ENCODE measurements around the gene SLIT3.

SLIT3 gene

GRCh38 chr5:168803541-168803940 lies 497.4 kb downstream of the SLIT3 start:
- CTCF ChIA-PET, result no interaction called here
- DNase-seq (ENCODE audit: extremely low spot score), result no peak
- TF ChIP-seq FOXM1 (IDR thresholded peaks at IDR 0.05; ENCODE audit: borderline replicate concordance) (no peak), HDGF (IDR thresholded peaks at IDR 0.05; ENCODE audit: borderline replicate concordance) (no peak), ARNT (IDR thresholded peaks at IDR 0.05) (no peak)
- POLR2A ChIA-PET, result no interaction called here

DNA sequence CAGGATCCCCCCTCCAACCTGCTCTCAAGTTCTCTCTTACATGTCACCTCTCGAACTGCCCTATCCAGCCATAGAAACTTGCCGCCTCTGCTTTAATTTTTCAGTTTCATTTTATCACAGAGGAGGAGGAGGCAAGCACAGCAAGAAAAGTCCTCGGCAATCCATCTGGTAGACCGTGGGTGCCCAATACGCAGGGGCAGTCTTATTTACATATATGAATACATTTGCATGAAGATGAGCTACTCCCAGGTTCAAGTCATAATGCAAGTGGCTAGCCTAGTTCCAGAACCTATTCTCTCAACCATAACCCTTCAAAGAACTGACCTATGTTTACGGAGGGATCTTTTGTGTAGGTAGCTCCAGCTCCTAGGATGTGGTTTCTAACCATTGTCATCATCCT lies 498.6 kb downstream of the SLIT3 start:
- no peak for DNase-seq (ENCODE audit: extremely low spot score)
- CTCF ChIA-PET, result interaction anchor here (0.6 kb wide), 1 partner anchor 102 kb away, joined by 4 read pairs; no protein-coding TSS in a partner anchor
- no peak for TF ChIP-seq ZNF384 (IDR thresholded peaks at IDR 0.05)
- no peak for TF ChIP-seq SP1 (IDR thresholded peaks at IDR 0.05)
- POLR2A ChIA-PET, result no interaction called here

DNA sequence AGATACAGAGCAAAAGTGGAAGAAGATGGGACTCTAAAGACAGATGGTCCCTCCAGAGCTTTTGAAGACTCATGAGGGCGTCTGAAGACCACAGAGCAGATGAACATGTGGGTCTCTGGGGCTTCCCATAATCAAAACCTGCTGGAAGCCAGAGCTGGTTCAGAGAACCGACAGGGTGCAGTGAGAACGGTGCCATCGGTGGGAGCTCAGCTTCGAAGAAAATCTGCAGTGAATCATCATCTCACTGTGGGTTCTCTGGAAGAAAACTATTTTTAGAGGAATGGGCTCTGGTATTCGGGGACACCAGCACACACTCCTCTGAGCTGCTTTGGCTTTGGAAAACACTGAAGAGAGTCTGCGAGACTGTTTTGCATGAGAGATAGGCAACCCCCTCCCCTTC lies 499.4 kb downstream of the SLIT3 start:
- TF ChIP-seq HDGF (IDR thresholded peaks at IDR 0.05; ENCODE audit: borderline replicate concordance) (no peak), ELF4 (IDR thresholded peaks at IDR 0.05) (no peak), PKNOX1 (IDR thresholded peaks at IDR 0.05) (no peak), LEF1 (IDR thresholded peaks at IDR 0.05; ENCODE audit: borderline replicate concordance) (no peak), BHLHE40 (IDR thresholded peaks at IDR 0.05; ENCODE audit: borderline replicate concordance) (no peak), CTBP1 (IDR thresholded peaks at IDR 0.05; ENCODE audit: borderline replicate concordance) (no peak), SP1 (IDR thresholded peaks at IDR 0.05) (no peak), NFRKB (IDR thresholded peaks at IDR 0.05) (no peak), TARDBP (IDR thresholded peaks at IDR 0.05) (no peak), L3MBTL2 (conservative IDR thresholded peaks at IDR 0.05) (no peak)
- CTCF ChIA-PET, result no interaction called here
- no peak for DNase-seq (ENCODE audit: extremely low spot score)
- POLR2A ChIA-PET, result interaction anchor here (0.6 kb wide), 1 partner anchor 11 kb away, joined by 3 read pairs; no protein-coding TSS in a partner anchor

GRCh38 chr5:168800701-168801100 lies 500.2 kb downstream of the SLIT3 start:
- CTCF ChIA-PET, result no interaction called here
- no peak for DNase-seq (ENCODE audit: extremely low spot score)
- POLR2A ChIA-PET, result no interaction called here
- TF ChIP-seq SUZ12 (IDR thresholded peaks at IDR 0.05) (no peak), BHLHE40 (IDR thresholded peaks at IDR 0.05; ENCODE audit: borderline replicate concordance) (no peak), ELF4 (IDR thresholded peaks at IDR 0.05) (no peak), ZNF384 (IDR thresholded peaks at IDR 0.05) (no peak), SP1 (IDR thresholded peaks at IDR 0.05) (no peak), PKNOX1 (IDR thresholded peaks at IDR 0.05) (no peak), CTBP1 (IDR thresholded peaks at IDR 0.05; ENCODE audit: borderline replicate concordance) (no peak), FOXK2 (IDR thresholded peaks at IDR 0.05) (no peak), FOXM1 (IDR thresholded peaks at IDR 0.05; ENCODE audit: borderline replicate concordance) (no peak)

DNA sequence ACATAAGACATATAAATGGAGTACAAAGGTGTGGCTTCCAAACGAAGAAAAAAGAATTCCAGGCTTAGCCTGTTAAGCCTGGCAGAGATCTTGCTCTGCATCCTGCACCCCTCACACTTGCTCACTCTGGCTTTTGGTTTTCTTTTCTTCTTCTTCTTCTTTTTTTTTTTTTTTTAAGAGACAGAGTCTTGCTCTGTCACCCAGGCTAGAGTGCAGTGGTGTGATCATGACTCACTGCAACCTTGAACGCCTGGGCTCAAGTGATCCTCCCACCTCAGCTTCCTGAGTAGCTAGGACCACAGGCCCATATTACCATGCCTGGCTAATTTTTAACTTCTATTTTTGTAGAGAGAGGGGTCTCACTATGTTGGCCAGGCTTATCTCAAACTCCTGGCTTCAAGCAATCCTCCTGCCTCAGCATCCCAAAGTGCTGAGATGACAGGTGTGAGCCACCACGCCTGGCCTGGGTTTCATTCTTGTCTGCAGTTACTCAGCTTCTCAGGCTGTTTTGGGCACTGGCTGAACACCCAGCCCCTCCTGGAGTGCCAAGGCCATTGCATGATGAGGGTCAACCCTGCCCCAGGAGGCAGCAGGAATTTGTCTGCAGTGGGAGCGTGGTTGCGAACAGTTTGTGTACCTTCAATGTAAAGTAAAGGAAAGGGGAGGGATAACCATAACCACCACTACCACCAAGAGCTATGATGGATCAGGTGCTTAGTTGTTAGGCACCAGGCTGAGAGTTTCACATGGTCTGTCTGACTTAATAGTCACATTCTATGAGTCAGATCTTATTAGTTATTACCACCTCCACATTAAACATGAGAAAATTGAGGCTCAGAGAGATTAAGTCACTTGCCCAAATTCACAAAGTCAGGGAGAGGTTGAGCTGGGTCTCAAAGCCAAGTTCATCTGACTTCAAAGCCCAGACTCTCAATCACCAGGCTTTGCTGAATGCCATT lies 502.6 kb downstream of the SLIT3 start:
- CTCF ChIA-PET, result no interaction called here
- TF ChIP-seq CTBP1 (IDR thresholded peaks at IDR 0.05; ENCODE audit: borderline replicate concordance) (no peak), TARDBP (IDR thresholded peaks at IDR 0.05) (no peak), PKNOX1 (IDR thresholded peaks at IDR 0.05) (no peak), SP1 (IDR thresholded peaks at IDR 0.05) (no peak), L3MBTL2 (conservative IDR thresholded peaks at IDR 0.05) (no peak), HDGF (IDR thresholded peaks at IDR 0.05; ENCODE audit: borderline replicate concordance) (no peak), NFRKB (IDR thresholded peaks at IDR 0.05) (no peak), SUZ12 (IDR thresholded peaks at IDR 0.05) (no peak), FOXM1 (IDR thresholded peaks at IDR 0.05; ENCODE audit: borderline replicate concordance) (no peak), BHLHE40 (IDR thresholded peaks at IDR 0.05; ENCODE audit: borderline replicate concordance) (no peak), FOXA1 (IDR thresholded peaks at IDR 0.05) (no peak), FOXK2 (IDR thresholded peaks at IDR 0.05) (no peak), LEF1 (IDR thresholded peaks at IDR 0.05; ENCODE audit: borderline replicate concordance) (no peak), ARNT (IDR thresholded peaks at IDR 0.05) (no peak), ZNF384 (IDR thresholded peaks at IDR 0.05) (no peak), ELF4 (IDR thresholded peaks at IDR 0.05) (no peak)
- DNase-seq (ENCODE audit: extremely low spot score), result no peak
- POLR2A ChIA-PET, result no interaction called here

DNA sequence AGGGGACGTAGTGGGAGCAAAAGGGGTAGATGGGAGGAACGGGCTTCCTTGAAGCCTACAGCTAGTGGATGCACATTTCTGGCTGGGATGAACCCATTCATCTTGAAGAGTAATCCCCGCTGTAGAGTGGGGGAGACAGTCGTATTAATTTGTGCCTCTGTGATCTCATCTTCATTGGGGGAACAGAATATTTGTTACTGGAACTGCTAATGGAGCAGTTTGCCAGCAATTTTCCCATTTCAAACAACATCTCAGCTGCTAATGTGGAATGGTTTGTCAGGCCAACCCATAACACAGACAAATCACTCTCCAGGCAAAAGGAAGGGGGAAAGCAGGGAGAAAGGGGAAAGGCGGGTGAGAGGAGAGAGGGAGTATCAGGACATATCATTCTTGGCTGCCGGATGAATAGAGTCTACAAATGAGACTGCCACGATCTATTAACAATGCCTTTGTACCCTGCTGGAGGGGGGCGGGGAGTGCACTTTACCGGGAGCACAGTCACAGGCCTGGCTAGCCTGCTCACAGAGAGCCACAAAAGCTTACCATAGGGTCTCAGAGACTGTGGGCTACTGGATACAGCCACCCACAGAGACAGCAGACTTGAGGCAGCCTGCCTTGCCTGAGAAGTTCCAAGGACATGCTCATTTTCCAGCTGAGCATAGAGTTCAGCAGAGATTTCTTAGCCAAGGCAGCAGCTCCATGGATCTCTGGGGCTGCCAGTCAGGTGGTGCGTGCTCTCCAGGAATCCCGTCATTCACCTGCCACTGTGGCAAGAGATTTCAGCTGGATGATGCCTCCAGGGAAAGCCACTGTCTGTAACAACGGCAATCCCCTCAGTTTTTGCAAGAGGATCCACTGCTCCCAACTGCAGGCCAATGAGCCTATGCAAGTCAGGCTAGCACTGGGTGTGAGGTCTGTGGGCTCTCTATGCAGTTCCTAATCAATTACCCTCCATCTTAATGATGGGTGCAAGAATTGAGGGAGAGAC lies 504.1 kb downstream of the SLIT3 start:
- POLR2A ChIA-PET, result no interaction called here
- CTCF ChIA-PET, result no interaction called here
- TF ChIP-seq ARNT (IDR thresholded peaks at IDR 0.05) (no peak), PKNOX1 (IDR thresholded peaks at IDR 0.05) (no peak), L3MBTL2 (conservative IDR thresholded peaks at IDR 0.05) (no peak), SUZ12 (IDR thresholded peaks at IDR 0.05) (no peak), BHLHE40 (IDR thresholded peaks at IDR 0.05; ENCODE audit: borderline replicate concordance) (no peak), ZNF384 (IDR thresholded peaks at IDR 0.05) (no peak), SP1 (IDR thresholded peaks at IDR 0.05) (no peak), ELF4 (IDR thresholded peaks at IDR 0.05) (no peak), FOXA1 (IDR thresholded peaks at IDR 0.05) (no peak), FOXM1 (IDR thresholded peaks at IDR 0.05; ENCODE audit: borderline replicate concordance) (no peak), LEF1 (IDR thresholded peaks at IDR 0.05; ENCODE audit: borderline replicate concordance) (no peak), FOXK2 (IDR thresholded peaks at IDR 0.05) (no peak), NFRKB (IDR thresholded peaks at IDR 0.05) (no peak), CTBP1 (IDR thresholded peaks at IDR 0.05; ENCODE audit: borderline replicate concordance) (no peak), TARDBP (IDR thresholded peaks at IDR 0.05) (no peak), HDGF (IDR thresholded peaks at IDR 0.05; ENCODE audit: borderline replicate concordance) (no peak)
- DNase-seq (ENCODE audit: extremely low spot score), result no peak
